ENCODE results near the gene EVI5.

DNA sequence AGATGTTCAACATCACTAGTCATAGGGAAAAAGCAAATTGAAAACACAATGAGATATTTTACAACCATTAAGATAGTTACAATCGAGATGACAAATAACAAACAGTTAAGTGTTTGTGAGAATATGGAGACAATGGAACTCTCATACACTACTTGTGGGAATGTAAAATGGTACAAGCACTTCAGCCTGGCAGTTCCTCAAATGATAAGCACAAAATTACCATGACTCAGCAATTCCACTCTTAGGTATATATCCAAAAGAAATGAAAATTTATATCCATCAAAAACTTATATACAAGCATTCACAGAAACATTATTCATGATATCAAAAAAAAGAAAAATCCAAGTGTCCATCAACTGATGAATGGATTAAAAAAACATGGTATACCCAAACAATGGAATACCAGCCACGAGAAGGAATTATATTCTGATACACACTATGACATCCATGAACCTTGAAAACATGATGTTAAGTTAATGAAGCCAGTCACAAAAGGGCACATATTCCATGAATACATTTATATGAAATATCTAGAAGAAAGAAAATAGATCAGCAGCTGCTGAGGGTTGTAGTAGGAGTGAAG, 76.4 kb downstream of the EVI5 start:
- no peak for TF ChIP-seq GATA2 (IDR thresholded peaks at IDR 0.05; ENCODE audit: low read depth, low read length)
- no peak for TF ChIP-seq GATA3 (IDR thresholded peaks at IDR 0.05; ENCODE audit: low read depth, low read length)

All from SH-SY5Y (cell line).